Stomach smooth muscle (tissue), 2 donors: ENCODE data around the gene RBM39.

Experiments used
- H3K27ac ChIP-seq: one replicate; pipeline ENCODE4 v1.7.0; 2013; ENCODE audit warnings: mild to moderate bottlenecking, low read length, inconsistent platforms
- H3K27me3 ChIP-seq, 2 donors: one replicate each; pipeline ENCODE4 v1.7.0; 2013; ENCODE audit warnings: low read length in 2 of 2; ENCODE audit not compliant: insufficient read depth in 2 of 2, control insufficient read depth in 1 of 2
- H3K36me3 ChIP-seq, 2 donors: one replicate each; pipeline ENCODE4 v1.7.0; 2013; ENCODE audit warnings: low read length in 2 of 2; ENCODE audit not compliant: control insufficient read depth in 2 of 2, insufficient read depth in 2 of 2
- H3K4me1 ChIP-seq: one replicate; pipeline ENCODE4 v1.7.0; 2013; ENCODE audit warnings: low read length; ENCODE audit not compliant: control insufficient read depth, insufficient read depth
- H3K4me3 ChIP-seq, 2 donors: one replicate each; pipeline ENCODE4 v1.7.0; 2013; ENCODE audit warnings: low read length in 2 of 2
- H3K9ac ChIP-seq, 2 donors: one replicate each; pipeline ENCODE4 v1.7.0; 2013; ENCODE audit warnings: low read length in 2 of 2, mild to moderate bottlenecking in 1 of 2
- H3K9me3 ChIP-seq, 2 donors: one replicate each; pipeline ENCODE4 v1.7.0; 2013; ENCODE audit warnings: low read length in 2 of 2; ENCODE audit not compliant: control insufficient read depth in 2 of 2
- donor health status: healthy.
- donor health status: Pancreatic carcinoma.

The RBM39 gene

DNA sequence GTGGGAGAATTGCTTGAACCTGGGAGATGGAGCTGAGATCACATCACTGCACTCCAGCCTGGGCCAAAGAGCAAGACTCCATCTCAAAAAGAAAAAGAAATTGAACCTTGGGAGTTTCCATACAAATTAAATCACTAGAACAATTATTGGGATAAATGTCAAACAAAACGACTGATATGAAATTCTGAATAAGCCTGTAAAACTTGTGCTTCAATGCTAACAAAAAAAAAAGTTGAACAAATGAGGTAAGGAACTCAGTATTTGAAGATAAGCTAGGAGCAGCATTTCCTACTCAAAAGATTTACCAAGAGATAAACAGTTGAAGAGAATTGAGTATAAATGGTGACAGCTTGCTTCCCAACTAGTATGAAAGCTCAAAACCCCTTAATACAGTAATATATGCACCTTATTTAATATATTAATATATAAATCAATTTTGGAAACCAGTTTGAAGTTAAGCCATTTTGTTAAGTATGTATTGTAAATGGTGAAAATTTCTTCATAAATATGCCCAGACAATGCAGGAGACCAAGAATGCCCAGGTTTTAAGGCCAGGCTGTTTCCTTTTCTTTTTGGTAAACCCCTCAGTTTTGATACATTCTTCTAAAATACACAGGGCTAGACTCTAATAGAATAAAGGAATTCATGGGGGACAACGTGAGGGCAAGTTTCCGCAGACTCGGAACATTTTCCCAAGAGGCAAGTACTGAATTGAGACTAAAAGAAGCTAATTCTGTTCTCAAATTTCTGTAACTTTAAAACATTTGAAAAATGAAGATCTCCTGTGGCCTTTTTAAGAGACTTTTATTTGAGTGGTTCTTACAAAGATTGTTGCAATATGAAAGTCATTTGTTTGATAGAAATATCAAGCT is 39.0 kb downstream of the RBM39 start:
- no peaks in the 10 kb centered on the region for H3K27me3 ChIP-seq
- H3K9ac ChIP-seq, result no peak overlapping the region
- H3K27ac ChIP-seq, result no peak overlapping the region
- peaks cover 29 to 38% of the 10 kb centered on the region in 2 donors for H3K36me3 ChIP-seq
- H3K9me3 ChIP-seq, result no peaks in the 10 kb centered on the region
- no peak overlapping the region for H3K4me3 ChIP-seq
- H3K4me1 ChIP-seq, result peaks cover 15% of the 10 kb centered on the region

DNA sequence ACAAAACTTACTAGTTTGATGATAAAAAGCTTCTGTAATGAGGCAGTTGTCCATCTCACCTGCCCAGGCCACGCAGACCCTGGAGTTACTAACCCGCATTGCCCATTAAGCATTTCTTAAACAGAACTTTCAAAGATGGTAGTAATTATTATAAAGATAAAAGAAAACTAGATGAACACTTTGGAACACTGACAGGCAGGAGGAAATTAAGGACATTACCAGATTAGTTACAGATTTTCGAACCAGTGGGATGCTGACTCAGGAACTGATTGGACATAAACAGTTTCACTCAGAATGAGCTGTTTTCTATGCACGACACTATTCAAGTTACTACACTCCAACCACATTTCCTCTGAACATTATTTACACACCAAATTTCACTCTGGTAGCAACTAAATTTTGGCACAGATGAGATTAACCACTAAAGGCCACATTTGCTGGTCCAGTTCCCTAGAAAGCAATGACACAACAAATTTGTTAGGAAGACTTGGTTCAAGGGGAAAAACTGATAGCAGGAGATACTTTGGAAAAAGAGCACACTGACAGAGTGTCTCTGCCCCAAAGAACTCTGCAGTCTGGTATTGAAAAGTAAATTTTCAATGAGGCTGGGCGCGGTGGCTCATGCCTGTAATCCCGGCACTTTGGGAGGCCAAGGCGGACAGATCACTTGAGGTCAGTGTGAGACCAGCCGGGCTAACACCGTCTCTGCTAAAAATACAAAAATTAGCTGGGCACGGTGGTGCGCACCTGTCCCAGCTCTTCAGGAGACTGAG is 39.8 kb downstream of the RBM39 start:
- H3K27ac ChIP-seq, result no peak overlapping the region
- H3K9me3 ChIP-seq, result no peaks in the 10 kb centered on the region
- no peaks in the 10 kb centered on the region for H3K27me3 ChIP-seq
- H3K4me1 ChIP-seq, result peaks cover 23% of the 10 kb centered on the region
- peaks cover 28 to 36% of the 10 kb centered on the region in 2 donors for H3K36me3 ChIP-seq
- no peak overlapping the region for H3K9ac ChIP-seq
- no peak overlapping the region for H3K4me3 ChIP-seq

DNA sequence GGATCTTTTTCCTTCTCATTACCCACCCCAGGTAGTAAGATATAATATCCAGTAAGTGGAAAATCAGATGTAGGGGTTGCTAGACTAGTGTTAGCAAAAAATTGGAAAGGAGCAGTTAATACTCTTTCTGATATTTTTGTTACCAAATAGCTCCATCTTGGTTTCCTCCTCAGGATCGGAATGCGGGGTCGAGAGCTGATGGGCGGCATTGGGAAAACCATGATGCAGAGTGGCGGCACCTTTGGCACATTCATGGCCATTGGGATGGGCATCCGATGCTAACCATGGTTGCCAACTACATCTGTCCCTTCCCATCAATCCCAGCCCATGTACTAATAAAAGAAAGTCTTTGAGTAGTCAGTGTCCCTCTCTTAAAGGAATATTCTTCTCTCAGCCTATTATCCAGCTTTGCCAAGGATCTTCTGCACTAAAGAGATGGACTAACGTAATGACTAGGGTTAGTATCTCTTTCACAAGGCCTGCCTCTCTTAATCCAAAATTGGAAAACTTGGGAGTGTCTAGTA is 41.4 kb downstream of the RBM39 start:
- Histone ChIP-seq H3K27me3 (no peaks in the 10 kb centered on the region), H3K36me3 (peaks cover 19 to 30% of the 10 kb centered on the region in 2 donors), H3K27ac (no peak overlapping the region), H3K9ac (no peak overlapping the region), H3K4me3 (no peak overlapping the region), H3K4me1 (peaks cover 23% of the 10 kb centered on the region), H3K9me3 (no peaks in the 10 kb centered on the region)

DNA sequence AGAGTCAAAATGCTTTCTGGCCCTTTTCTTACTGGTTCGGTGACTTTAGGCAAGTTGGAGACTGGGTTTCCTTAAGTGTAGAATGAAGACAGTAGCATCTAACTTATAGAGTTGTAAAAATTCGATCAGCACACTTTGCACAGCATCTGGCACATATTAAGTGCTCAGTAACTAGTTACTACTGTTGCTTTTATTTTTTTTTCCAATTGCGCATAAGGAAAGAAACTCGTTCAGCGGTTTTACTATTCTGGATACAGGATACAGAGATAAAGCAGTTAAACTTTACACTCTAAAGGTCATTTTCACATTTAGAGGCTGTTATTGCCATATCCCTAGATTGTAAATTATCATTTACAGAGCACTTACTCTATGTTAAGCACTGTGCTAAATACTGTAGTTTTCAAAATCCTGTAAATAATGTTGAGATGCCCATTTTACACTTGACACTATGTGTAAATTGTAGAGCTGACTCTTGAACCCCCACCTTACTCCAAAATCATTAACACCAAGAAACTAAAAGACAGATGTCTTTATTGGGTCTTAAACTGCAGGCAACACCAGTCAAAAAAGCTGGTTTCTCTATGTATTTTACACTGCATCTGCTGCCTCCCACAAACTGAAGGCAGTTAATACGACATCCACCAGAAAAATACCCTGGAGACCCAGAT is 42.0 kb downstream of the RBM39 start:
- Histone ChIP-seq H3K9ac (peak overlapping the region; percentile 73 to 96), H3K4me1 (peaks cover 23% of the 10 kb centered on the region), H3K9me3 (no peaks in the 10 kb centered on the region), H3K36me3 (peaks cover 25 to 26% of the 10 kb centered on the region in 2 donors), H3K27ac (peak overlapping the region; percentile 89), H3K27me3 (no peaks in the 10 kb centered on the region), H3K4me3 (peak overlapping the region; percentile 70 to 97)

DNA sequence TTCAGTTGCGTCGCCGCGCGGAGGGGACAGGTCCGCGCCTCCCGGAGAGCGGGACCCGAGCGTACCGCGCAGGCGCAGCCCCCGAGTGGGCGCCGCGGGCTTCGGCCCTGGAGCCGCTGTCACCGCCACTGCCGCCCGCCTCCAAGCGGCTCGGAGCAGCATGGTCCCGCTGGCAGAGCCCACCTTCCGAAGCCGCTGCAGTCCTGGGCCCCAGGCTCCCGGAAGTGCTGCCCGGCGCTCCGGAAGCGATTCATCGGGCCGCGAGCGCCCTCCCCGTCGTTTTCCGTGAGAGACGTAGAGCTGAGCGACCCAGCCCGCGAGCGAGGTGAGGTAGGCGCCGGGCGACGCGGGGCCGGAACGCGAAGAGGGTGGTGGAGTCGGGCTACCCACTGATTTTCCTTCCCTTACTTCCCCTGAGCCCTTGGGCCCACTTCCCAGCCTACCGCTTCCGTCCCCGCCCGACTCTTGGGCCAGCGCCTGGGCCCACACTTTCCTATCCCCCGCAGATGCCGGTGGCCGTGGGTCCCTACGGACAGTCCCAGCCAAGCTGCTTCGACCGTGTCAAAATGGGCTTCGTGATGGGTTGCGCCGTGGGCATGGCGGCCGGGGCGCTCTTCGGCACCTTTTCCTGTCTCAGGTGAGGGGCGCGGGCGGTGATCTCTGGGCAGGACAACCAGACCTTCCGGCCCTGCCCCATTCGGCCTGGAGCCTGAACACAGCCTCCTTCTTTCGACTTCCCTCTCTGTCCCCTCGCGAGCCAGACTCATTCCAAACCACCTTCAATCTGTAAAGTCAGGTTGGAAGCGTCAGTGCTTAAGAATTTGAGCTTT is 42.7 kb downstream of the RBM39 start, which contains the start of the genes NFS1 and ROMO1:
TSS of gene NFS1 (minus strand) at position 226 of the 830 bp plus-strand sequence. CDS start at position 162, 64 bp downstream.
TSS of gene ROMO1 (plus strand) at position 279 of the 830 bp plus-strand sequence. CDS start at position 507, 228 bp downstream.
- H3K4me3 ChIP-seq, result peak within 1 kb of the TSS; percentile 70 to 97
- peaks cover 19 to 21% of the 10 kb centered on the region in 2 donors for H3K36me3 ChIP-seq
- no peaks in the 10 kb centered on the region for H3K27me3 ChIP-seq
- peak within 1 kb of the TSS; percentile 73 to 96 for H3K9ac ChIP-seq
- H3K27ac ChIP-seq, result peak within 1 kb of the TSS; percentile 89
- H3K9me3 ChIP-seq, result no peaks in the 10 kb centered on the region
- peaks cover 23% of the 10 kb centered on the region for H3K4me1 ChIP-seq

DNA sequence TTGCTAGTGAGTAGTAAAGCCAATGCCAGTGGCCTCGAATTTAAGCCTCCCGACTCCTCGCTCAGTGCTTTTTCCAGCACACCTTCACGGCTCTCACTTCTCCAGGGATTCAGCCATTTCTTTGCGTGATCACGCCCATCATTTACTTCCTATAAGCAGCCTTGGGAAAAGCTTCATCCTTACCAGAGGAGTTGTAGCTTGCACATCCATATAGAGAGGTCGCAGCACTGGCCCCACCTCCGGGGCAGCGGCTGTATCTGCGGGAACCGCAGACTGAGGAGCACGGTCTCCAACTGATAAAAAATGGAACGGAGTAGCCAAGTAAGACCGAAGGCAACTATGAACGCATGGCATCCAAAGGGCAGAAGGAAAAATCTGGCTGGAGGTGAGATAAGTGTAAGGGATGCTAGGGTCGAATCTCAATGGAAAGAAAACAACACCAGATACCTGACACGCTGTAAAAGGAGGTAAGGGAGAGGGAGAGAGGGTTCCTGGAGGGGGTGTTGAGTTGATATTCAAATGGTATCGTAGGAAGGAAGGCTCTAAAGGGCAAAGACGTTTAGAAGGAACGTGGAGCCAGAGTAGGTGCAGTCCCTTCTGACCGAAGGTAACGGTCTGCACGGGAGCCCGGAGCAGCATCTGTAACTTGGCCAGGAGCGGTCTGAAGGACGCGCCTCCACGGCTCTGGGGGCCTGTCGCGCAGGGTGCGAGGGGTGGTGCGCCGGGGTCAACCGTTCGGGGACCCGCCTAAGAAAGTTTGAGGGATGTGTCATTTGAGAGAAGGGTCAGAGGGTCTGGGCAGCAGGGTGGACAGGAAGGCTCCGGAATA is 43.5 kb downstream of the RBM39 start:
- Histone ChIP-seq H3K4me3 (peak overlapping the region; percentile 70 to 97), H3K4me1 (peaks cover 23% of the 10 kb centered on the region)

DNA sequence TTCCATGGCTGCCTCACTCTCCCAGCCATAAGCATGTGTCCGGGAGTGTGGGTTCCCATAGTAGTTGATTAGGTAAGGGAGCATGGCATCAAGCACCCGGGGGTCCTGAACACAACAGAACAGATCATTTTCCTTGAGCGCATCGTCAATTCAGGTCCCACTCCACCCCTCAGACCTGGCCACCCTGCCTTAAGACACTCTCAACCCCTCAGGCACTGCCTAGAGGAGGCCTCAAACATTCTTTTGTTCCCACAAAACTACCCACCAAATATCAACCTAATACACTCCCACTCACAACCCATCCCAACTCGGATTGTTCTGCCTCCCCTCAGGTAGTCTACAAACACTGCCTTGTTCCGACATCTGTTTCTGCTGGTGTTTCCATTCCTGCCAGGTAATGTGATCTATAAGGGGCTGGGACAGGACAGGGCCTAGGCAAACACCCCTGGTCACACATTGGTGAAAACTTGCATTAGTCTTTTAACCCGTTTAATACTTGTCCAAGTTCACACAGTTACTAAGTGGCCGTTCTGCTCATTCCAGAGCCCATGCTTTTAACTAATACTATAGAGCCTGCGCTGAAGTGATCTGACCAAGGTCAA is 44.3 kb downstream of the RBM39 start:
- Histone ChIP-seq H3K27me3 (no peaks in the 10 kb centered on the region), H3K4me1 (peaks cover 23% of the 10 kb centered on the region), H3K9ac (peak overlapping the region; percentile 73 to 96), H3K36me3 (peaks cover 13 to 22% of the 10 kb centered on the region in 2 donors), H3K4me3 (peak overlapping the region; percentile 70 to 97), H3K27ac (peak overlapping the region; percentile 89), H3K9me3 (no peaks in the 10 kb centered on the region)

More for the DNA sequence above, 43.5 kb downstream of the RBM39 start:
- Histone ChIP-seq H3K27me3 (no peaks in the 10 kb centered on the region), H3K9me3 (no peaks in the 10 kb centered on the region), H3K36me3 (peaks cover 14 to 22% of the 10 kb centered on the region in 2 donors), H3K9ac (peak overlapping the region; percentile 73 to 96), H3K27ac (peak overlapping the region; percentile 89)

DNA sequence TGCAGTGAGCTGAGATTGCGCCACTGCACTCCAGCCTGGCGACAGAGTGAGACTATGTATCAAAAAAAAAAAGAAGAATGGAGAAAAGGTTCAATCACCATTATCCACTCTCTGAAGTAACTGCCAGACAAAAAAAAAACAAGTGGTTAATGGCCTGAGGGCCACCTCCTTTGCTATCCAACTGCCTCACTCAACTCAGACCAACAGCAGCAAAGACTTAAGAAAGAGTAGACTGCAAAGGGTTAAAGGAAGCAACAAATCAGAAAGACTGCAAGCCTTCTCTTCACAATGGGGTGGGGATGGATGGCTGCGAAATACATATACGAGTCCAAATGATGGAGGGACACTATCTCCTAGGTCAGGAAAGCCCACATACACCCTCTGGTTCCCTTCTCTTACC is 46.1 kb downstream of the RBM39 start:
- Histone ChIP-seq H3K9ac (no peak overlapping the region), H3K4me1 (peaks cover 23% of the 10 kb centered on the region), H3K36me3 (peaks cover 6 to 13% of the 10 kb centered on the region in 2 donors), H3K4me3 (no peak overlapping the region), H3K27ac (no peak overlapping the region), H3K27me3 (no peaks in the 10 kb centered on the region), H3K9me3 (no peaks in the 10 kb centered on the region)

DNA sequence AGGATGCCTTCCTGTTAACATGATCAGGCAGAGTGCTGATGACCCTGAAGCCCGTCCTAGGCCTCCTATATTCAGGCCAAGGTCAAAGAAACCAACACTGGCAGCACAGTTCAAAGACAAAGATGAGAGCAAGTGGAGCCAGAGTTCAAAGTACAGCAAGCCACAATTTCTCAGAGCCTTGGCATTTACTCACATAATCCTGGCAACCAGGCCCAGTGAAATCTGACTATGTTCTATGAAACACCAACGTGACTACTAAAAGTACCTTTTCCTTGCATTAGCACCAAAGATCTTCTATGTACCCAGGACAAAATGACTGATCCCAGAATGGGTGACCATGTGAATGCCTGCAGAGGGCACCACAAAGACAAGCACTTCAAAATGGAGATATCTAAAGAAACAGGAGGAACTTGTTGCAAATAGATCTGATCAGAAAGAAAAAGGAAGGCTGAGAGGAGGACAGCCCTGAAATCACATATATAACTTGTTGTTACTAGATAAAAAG is 46.8 kb downstream of the RBM39 start:
- H3K9me3 ChIP-seq, result no peaks in the 10 kb centered on the region
- H3K4me1 ChIP-seq, result peaks cover 23% of the 10 kb centered on the region
- no peak overlapping the region for H3K4me3 ChIP-seq
- peaks cover 8 to 15% of the 10 kb centered on the region in 2 donors for H3K36me3 ChIP-seq
- H3K9ac ChIP-seq, result no peak overlapping the region
- no peak overlapping the region for H3K27ac ChIP-seq
- no peaks in the 10 kb centered on the region for H3K27me3 ChIP-seq
